ENCODE measurements around the gene CWC22. TPM values are rescaled to one million over a fixed set of nuclear protein-coding genes. Genes with fewer than 3 reads are reported as not detected.
A peak's percentile ranks its signal among the peaks of the same experiment; 100 is the strongest.

Gene CWC22
- total RNA-seq, 1 experiment from 2014 or later = 14.2 TPM

GRCh38 chr2:179939259-179939658 lies 67.8 kb downstream of the CWC22 start:
- DNase-seq (no peak), ATAC-seq (0 out of 2 replicates have a peak, but pooled peaks have one; percentile 18)
- Histone ChIP-seq H3K4me3 (ENCODE audit: low read length) (no peak overlapping the region), H4K20me1 (ENCODE audit: low read length) (no peaks in the 10 kb centered on the region), H2AFZ (ENCODE audit: low read length) (no peak overlapping the region), H3K27me3 (ENCODE audit: low read length) (no peaks in the 10 kb centered on the region), H3K9ac (ENCODE audit: low read length) (no peak overlapping the region), H3F3A (ENCODE audit: low read length, unreplicated experiment) (no peaks in the 10 kb centered on the region), H3K27ac (ENCODE audit: low read length) (no peak overlapping the region), H3K4me1 (ENCODE audit: insufficient read depth, low read length) (no peaks in the 10 kb centered on the region), H3K79me2 (ENCODE audit: low read length) (no peaks in the 10 kb centered on the region), H3K9me2 (replicated peaks; ENCODE audit: low read length) (no peaks in the 10 kb centered on the region), H3K36me3 (ENCODE audit: low read depth, low read length) (peaks cover 4% of the 10 kb centered on the region), H3K4me2 (ENCODE audit: low read length) (no peak overlapping the region), H3K9me3 (ENCODE audit: low read length) (no peaks in the 10 kb centered on the region)
- ChIA-PET CTCF (no interaction called here), POLR2A (ENCODE audit: unreplicated experiment) (no interaction called here)
- no TSS peak for BruUV-seq (replicated peaks)
- TF ChIP-seq EZH2phosphoT487 (IDR thresholded peaks at IDR 0.05; ENCODE audit: borderline replicate concordance, low read length) (no peak), EZH2 (IDR thresholded peaks at IDR 0.05; ENCODE audit: low read length, unreplicated experiment) (no peak), CTCF (conservative IDR thresholded peaks at IDR 0.05; ENCODE audit: low read depth, low read length) (no peak)
- intact Hi-C loops (cut with micrococcal nuclease) = no loop called here

- H3K9ac ChIP-seq (ENCODE audit: low read length) = no peak overlapping the region
- H3K79me2 ChIP-seq (ENCODE audit: low read length) = no peaks in the 10 kb centered on the region
- H3K4me1 ChIP-seq (ENCODE audit: insufficient read depth, low read length) = no peaks in the 10 kb centered on the region
- H3K4me3 ChIP-seq (ENCODE audit: low read length) = no peak overlapping the region
- no peak for DNase-seq
- BruUV-seq (replicated peaks) = no TSS peak
- H3K36me3 ChIP-seq (ENCODE audit: low read depth, low read length) = no peaks in the 10 kb centered on the region
- ChIA-PET POLR2A (ENCODE audit: unreplicated experiment) (no interaction called here), CTCF (no interaction called here)
- no peak overlapping the region for H2AFZ ChIP-seq (ENCODE audit: low read length)
- no peak overlapping the region for H3K27ac ChIP-seq (ENCODE audit: low read length)
- no peak for TF ChIP-seq CTCF (conservative IDR thresholded peaks at IDR 0.05; ENCODE audit: low read depth, low read length)
- no peak for TF ChIP-seq EZH2phosphoT487 (IDR thresholded peaks at IDR 0.05; ENCODE audit: borderline replicate concordance, low read length)
- TF ChIP-seq EZH2 (IDR thresholded peaks at IDR 0.05; ENCODE audit: low read length, unreplicated experiment) = no peak
- no peaks in the 10 kb centered on the region for H3F3A ChIP-seq (ENCODE audit: low read length, unreplicated experiment)
- no peaks in the 10 kb centered on the region for H4K20me1 ChIP-seq (ENCODE audit: low read length)
- H3K4me2 ChIP-seq (ENCODE audit: low read length) = no peak overlapping the region
- H3K9me3 ChIP-seq (ENCODE audit: low read length) = no peaks in the 10 kb centered on the region
- H3K27me3 ChIP-seq (ENCODE audit: low read length) = no peaks in the 10 kb centered on the region
- H3K9me2 ChIP-seq (replicated peaks; ENCODE audit: low read length) = no peaks in the 10 kb centered on the region
- intact Hi-C loops (cut with micrococcal nuclease) = no loop called here
- ATAC-seq = no peak
Measured at GRCh38 chr2:179938026-179938425, 69.1 kb downstream of the CWC22 start.

DNA sequence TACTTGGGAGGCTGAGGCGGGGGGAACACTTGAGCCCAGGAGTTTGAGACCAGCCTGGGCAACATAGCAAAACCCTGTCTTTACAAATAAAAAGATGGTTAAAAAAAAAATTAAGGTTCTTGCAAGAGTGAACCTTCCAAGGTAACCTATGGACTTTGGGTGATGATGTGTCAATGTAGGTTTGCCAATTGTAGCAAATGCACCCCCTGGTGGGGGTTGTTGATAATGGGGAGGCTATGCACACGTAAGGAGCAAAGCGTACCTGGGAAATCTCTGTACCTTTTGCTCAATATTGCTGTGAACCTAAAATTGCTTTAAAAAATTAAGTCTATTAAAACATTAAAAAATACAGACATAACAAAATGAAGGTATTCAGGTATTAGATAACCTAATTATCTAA lies 70.4 kb downstream of the CWC22 start:
- no peaks in the 10 kb centered on the region for H4K20me1 ChIP-seq (ENCODE audit: low read length)
- ChIA-PET POLR2A (ENCODE audit: unreplicated experiment) (no interaction called here), CTCF (no interaction called here)
- ATAC-seq (peak; percentile 49; the same call in 1 of the 2 replicates), DNase-seq (peak; percentile 67)
- no peak overlapping the region for H2AFZ ChIP-seq (ENCODE audit: low read length)
- no peak overlapping the region for H3K4me2 ChIP-seq (ENCODE audit: low read length)
- no peaks in the 10 kb centered on the region for H3K9me3 ChIP-seq (ENCODE audit: low read length)
- TF ChIP-seq CTCF (conservative IDR thresholded peaks at IDR 0.05; ENCODE audit: low read depth, low read length) (peak; percentile 72), EZH2phosphoT487 (IDR thresholded peaks at IDR 0.05; ENCODE audit: borderline replicate concordance, low read length) (no peak)
- H3K4me3 ChIP-seq (ENCODE audit: low read length) = no peak overlapping the region
- no peaks in the 10 kb centered on the region for H3K4me1 ChIP-seq (ENCODE audit: insufficient read depth, low read length)
- H3K79me2 ChIP-seq (ENCODE audit: low read length) = no peaks in the 10 kb centered on the region
- no peaks in the 10 kb centered on the region for H3K36me3 ChIP-seq (ENCODE audit: low read depth, low read length)
- H3F3A ChIP-seq (ENCODE audit: low read length, unreplicated experiment) = no peaks in the 10 kb centered on the region
- no peak overlapping the region for H3K9ac ChIP-seq (ENCODE audit: low read length)
- H3K9me2 ChIP-seq (replicated peaks; ENCODE audit: low read length) = no peaks in the 10 kb centered on the region
- H3K27me3 ChIP-seq (ENCODE audit: low read length) = no peaks in the 10 kb centered on the region
- no peak overlapping the region for H3K27ac ChIP-seq (ENCODE audit: low read length)
- intact Hi-C loops (cut with micrococcal nuclease) = no loop called here
- BruUV-seq (replicated peaks) = no TSS peak

All from PC-3 (cell line).